ENCODE measurements around the gene CCDC30.

CCDC30 gene

DNA sequence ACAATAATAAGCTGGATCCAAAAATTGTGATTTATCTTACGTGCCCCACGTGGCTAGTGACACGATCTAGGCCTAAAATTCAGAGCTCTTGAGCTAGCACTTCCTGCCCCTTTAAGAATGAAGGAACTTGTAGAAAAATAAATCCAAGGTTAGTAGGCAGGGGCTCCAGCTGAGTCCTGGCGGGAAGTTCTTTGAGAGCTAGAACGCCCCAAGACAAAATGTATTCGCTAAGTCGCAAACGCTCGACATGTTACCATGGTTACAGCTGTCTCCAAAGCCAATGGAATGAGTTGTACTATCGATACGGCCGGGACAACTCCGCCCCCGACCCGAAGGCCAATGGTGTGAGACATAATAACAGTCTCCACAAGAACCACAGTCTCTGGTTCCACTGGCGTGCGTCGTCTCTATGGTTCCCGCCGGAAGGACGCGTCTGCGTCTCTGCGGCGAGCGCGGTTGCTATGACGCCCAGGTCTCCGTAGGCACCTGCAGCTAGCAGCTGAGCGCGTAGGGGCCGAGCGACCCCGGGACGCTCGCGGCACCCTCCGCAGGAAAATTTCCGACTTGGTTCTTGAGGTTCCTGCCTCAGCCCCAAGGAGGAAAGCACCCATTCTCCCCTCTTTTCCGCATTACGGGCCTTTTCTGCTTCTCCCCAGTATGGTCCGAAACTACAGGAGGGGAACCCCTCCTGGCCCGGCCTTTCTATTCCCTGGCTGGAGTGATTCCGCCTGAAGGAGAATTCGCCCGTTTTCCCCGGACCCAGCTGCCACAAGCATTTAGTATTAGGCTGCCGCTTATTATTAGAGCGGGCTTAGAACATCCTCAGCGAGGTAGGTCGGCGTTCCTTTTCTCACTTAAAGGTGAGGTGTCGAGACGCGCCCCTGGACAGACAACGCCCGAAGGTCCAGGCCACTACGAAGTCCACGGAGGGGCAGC, at the start of gene CCDC30:
Gene CCDC30, plus strand, starts transcription at position 459 of the 936 bp plus-strand sequence. CDS start 17,266 bp downstream, outside the sequence.
- DNase-seq, result peak; percentile 99

DNA sequence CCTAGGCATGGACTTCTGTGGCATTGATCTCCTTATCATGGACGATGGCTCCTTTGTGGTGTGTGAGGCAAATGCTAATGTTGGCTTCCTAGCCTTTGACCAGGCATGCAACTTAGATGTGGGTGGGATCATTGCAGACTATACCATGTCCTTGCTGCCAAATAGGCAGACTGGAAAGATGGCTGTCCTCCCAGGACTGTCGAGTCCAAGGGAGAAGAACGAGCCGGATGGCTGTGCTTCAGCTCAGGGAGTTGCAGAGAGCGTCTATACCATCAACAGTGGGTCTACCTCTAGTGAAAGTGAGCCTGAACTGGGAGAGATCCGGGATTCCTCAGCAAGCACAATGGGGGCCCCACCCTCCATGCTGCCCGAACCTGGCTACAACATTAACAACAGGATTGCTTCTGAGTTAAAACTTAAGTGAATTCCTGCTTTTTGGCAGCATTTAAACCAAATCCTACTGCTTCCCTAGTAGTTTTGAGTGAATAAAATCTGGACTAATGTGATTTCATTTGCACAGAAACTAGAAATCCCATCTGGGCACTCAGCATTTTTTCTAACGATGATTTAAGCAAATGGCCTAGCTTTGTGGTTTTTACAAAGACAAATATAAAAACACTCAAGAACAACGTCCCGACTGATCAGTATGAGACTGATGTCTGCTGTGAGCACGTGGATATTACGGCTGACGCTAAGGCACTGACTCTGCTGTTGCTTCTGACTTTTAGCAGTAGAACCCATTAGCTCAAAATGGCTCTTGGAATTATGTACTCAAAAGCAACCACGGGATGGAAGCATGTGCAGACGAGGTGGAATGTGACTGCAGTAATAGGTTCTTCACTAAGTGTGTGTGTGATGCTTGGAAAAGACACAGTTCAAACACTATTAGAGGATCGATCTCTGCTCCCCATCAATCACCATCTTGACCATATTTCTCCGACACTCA, 48.3 kb upstream of the CCDC30 start:
- no peak for DNase-seq

DNA sequence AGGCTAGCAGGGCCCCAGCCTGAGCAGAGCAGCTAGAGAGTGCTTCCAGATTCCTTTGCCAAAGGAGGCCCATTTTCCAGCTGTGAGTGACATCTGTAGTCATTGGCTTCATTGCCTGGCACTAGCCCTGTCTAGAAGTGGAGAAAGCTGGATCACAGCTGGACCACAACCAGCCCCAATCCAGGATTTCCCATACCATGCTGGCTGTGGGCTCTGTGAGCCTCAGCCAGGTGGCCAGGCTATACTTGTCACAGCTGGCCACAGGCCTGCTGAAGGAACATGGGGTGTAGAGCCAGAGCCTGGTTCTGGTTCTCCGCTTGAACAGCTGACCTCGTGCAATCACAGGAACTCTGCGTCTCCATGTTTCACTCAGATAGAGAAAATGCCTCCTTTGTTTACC, 45.9 kb upstream of the CCDC30 start:
- DNase-seq, result no peak

DNA sequence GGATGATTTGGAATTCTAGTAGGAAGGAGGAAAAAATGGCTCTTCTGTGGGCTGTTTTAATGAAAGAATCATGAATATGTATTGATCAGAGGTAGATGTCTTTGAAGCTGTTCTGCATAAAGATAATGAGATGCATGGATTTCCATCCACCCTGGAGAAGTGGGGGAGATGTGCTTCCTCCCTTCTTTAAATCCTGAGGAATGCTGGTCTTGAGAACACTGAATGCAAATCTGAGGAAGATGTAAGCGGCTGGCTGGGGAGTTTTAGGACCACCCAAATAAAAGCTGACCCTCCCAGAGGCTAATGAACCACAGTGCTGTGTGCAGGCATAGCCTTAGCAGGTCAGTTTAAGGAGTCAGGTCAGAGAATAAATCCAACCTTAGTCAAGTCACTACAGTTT, 44.6 kb upstream of the CCDC30 start:
- DNase-seq, result no peak

DNA sequence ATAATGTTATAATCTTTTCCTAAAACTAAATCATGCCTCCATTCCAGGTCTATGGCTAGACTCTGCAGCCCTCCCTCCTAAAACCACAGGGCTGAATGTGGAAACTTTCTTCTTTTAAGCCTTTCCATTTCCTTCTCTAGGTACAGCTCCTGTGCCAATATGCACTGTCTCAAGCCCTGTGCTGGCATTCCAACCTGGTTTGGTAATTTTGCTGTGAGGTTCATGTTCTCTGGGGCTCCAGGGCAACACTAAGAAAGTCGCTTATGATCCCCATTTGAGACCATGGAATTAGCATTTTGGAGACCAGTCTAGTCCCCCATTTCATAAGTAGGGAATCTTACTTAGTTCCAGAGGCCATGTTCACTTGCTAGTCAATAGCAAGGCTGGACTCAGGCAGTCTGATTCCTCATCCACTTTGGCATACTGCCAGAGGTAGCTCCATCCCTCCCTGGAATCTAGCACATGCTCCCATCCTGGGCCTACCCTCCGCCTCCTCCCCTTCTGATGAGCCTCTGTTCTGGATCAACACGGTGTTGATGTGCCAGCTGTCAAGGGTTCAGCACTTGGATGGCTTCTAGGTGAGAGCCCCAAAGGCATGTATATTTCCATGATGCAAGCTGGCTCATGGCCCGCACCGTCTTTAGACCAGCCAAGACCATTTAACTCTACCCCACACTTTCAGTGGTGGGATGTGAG, 43.8 kb upstream of the CCDC30 start:
- DNase-seq, result no peak

DNA sequence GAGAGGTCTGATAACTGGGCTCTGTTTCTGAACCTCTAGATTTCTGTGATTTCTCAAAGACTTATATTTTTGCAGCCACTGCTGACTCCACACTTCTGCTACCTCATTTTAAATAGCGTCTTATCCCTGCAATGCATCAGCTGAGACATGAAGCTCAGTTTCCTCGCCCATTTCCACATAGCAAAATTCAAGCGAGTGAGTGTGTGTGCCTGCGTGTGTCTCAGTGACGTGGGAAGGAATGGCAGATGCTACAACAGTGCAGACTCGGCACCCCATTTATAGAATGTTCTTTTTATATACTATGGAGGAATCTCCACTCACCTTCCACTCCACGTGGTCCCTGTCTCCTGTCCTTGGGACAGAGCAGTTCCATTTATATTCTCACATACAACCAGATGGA, 43.0 kb upstream of the CCDC30 start:
- DNase-seq, result no peak

DNA sequence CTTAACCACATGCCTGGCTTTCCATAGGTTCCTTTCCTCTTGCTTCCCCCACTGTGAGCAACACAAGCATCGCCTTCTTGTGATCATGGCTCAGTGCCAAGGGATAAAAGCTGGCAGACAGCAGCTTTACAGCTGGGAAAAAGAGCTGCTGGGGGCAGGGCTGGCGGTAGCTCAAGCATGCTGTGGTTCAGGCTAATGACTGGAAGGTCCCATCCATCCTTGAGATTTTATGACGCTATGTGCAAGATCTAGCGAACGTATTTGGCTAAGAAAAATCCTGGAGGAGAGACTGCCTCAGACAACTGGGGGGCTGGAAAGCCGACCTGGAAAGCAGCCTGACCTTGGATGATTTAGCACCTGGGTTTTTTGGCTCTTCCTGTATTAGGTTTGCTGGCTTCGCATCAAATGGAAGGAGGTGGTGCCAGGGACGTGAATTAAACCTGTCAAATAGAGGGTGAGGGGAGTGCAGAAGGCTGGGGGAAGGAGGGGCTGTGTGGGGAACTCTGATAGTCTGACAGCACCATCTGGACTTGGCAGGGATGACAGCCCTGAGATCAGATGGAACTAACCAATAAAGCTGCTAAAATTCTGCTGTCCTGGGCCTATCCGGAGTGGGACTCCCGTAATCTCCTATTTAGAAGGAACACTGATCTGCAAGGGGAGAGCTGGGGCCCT, 42.0 kb upstream of the CCDC30 start:
- DNase-seq, result no peak

DNA sequence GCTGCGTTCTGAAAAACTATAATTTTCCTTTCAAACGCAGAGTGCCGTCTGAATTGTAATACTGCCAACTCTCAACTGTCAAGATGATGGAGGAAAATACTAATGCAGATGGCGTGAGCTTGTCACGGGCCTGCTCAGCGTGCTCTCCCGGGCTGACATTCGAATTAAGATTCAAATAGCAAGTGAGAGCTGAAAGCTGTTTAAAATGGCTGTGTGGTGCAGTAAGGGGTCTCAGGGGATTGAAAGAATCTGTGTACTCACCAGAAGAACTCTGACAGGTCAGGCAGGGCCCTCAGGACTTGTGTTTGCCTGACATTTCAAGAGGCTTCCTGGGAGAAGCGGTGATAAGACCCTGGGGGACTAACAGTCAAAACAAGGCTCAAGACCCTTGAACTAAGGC, 40.3 kb upstream of the CCDC30 start:
- no peak for DNase-seq

DNA sequence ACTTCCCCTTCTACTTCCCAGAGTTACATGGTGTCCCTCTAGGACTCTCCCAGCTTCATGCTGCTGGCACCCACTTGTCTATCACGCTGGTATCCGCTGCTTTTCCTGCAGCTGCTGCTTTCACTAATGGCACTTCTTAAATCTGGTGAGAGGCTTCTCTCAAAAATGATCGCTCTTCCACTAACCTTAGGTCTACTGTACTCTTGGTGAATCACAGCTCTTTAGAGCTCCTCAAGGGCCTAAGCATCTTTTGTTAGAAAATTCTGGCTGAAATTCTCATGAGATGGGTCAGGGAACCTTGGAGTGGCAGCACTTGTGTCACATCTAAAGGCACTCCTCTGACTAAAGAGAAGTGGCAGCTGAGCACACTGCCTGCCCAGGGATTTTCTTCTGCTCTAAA, 39.4 kb upstream of the CCDC30 start:
- DNase-seq, result no peak

DNA sequence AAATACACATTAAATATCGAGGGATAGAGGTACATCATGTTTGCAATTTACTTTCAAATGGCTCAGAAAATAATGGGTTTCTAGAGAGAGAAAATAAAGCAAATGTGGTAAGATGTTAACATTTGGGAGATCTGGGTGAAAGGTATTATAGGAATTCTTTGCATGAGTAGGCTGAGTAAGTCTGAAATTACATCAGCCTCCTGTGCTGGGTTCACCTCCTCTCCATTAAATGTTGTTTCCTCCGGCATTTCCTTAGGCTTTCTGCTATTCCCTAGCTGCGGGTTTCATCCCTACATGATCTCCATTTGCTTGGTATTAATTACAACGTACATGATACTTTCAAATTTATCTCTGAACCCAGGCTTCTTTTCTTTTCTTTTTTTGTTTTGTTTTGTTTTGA, 38.9 kb upstream of the CCDC30 start:
- no peak for DNase-seq

DNA sequence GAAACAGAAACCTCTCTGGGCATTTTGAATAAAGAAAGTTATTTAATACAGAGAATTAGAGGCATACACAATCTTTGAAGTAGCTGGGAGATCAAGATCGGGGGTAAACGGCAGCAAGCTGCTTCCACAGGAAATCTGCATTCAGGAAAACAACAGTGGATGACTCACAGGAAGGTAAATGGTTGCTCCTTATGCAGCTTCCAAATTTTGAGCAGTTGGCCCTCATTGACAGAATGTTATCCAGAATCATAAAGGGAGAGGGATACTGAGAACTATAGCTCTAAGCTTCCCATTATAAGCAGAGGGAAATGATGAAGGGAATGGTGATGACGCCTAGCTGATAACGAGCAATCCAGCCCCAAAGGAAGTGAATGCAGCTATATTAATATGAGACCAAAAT, 35.8 kb upstream of the CCDC30 start:
- DNase-seq, result no peak

DNA sequence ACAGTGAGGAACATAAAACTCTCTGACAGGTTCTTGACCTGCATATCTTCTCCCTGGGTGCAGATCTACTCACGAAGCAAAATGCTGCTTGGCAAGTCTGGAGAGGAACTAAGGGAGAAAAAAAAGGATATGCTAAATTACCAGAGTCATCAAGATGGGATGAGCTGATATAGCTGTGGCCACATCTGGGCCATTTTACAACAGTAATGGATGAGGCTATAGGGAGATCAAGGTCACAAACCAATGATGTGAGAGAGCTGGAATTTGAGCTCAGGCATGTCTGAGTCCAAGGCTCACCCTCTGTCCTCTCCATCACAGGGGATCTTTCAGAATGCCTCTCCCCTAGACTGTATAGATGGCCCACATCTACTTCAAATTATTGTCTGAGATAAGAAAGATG, 33.5 kb upstream of the CCDC30 start:
- no peak for DNase-seq

DNA sequence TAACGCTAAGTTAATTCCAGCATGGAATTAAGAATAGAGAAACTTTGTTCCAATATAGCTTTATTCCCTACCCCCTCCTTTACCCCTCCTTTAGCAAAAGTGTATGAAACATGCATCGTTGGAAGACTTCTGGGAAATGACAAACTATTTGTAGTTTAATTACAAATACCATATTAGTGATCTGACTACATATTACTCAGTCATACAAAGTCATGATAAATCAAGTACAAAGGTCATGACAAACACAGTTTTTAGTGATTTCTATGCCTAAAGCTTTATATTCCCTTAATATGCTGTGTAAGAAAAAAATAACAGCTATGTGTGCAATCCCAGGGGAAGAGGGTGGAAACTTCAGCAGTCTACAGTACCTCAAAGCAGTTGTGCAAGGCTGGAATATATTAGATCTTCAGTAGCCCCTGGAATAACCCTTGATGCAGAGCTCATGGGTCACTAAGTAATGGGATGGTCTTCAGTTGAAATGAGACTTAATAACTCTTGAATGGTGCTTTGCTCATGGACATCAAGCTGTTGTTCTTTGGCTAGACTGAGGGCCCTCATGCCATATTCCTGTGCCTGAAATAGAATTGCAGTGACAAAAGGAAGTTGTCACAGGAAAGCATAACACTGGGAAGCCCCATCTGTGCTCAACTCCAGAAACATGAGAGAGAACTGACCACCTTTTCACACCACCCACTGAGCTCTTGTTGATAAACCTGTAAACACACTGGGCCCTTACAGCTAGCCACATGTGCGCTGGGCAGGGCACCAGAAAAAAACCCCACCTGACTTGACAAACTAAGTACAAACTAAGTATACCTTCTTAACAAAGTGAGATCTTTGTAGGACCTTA, 32.6 kb upstream of the CCDC30 start:
- no peak for DNase-seq

DNA sequence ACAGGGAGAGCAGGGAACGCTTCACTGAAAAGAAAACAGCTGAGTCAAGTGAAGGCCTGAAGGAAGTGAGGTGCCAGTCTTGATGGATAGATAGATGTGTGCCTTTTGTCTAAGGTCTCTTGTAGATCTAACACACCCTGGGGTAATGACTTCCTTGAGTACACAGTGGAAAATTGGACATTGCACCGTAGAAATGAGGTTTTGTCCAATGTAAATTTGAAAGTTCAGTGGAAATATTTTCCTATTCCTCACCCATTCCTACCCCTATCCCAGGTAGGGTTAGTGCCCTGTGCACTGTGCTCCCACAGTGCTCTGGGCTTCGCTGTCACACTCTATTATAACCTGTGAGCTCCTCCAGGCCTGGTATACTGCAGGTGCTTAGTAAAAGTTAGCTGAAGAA, 31.6 kb upstream of the CCDC30 start:
- no peak for DNase-seq

DNA sequence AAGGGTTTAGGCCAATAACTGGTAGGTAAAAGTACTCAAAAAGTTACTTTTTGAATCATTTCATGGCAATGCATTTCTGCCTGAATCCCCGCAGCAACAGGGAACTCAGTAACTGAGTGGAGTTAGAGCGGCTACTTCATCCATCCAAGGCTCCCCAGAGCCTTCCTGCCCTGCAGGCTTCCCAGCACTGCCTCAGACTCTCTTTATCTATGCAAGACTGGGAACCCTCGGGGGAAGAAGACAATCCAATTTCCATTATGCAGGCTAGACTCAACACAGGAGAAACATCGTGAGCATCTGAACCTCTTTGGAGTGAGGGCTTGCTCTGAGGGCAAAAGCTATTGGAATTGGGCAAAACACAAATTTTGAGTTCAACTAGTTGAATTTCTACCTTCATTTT, 30.4 kb upstream of the CCDC30 start:
- DNase-seq, result no peak

DNA sequence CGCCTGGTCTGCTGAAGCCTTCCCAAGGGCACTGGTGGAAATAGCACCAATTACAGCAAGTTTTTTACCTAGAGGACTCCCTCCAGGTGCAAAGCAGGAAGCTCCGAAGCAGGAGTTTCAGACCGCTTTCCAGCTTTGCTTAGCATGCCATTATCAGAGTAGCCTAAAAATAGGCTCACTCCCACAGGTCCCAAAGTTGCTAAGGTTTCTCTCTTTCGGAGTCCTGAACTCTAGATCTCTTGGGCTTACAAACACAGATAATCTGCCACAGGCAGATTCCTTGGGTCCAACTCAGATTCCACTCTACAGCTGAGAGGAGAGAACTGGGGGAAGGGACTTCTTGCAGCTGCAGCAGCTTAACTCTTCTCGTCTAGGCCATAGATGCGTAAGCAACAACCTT, 29.7 kb upstream of the CCDC30 start:
- DNase-seq, result no peak

DNA sequence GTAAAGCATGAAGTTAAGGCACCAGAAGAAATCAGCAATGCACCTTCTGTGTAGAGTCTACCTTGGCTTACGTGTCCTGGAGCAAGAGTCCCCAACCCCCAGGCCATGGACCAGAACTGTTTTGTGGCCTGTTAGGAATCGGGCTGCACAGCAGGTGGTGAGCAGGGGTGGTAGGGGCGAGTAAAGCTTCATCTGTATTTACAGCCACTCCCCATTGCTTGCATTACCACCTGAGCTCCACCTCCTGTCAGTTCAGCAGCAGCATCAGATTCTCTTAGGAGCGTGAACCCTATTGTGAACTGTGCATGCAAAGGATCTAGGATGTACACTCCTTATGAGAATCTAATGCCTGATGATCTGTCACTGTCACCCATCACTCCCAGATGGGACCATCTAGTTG, 28.7 kb upstream of the CCDC30 start:
- DNase-seq, result no peak

DNA sequence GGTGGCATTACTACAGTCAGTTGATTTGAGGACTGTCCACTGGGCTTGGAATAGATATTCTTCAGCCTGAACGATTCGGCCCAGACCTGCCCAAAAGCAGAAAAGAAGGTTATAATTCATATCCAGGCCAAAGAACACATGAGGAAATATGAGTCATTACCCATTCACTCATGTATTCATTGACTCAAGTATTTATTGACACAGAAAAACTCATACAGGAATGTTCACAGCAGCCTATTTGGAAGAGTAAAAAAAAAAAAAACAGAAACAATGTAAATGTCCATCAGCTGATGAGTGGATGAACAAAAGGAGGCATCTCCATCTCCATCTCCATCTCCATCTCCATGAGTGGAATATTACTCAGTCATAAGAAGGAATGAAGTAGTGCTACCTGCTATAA, 23.1 kb upstream of the CCDC30 start:
- no peak for DNase-seq

DNA sequence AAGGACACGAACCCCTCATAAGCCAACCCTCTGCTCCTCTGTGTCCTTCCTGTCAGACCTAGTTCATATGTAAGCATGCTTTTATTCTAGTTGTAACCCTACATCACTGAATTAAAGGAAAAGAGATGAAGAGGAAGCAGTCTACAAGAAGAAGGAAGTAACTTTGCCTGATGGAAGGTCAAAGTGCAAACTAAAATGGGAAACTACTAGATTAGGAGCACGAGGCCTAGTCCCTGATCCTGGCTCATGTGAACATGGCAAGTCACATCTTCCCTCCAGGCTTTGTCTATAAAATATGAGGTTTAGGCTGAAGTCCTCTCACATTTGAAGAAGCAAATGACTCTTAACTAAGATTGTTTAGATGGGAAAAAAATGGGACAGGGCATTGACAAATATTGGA, 20.4 kb upstream of the CCDC30 start:
- no peak for DNase-seq

DNA sequence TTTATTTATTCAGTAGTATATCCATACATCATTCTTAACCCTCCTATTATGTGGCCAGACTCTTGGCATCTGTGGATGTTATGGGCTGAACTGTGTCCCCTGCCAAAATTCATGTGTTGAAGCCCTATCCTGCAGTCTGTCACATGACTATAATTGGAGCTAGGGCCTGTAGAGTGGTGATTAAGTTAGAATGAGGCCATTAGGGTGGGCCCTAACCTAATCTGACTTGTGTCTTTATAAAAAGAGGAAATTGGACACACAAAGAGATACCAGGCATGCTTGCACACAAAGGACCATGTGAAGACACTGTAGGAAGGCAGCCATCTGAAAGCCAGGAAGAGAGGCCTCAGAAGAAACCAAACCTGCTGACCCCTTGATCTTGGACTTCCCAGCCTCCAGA, 13.8 kb upstream of the CCDC30 start:
- no peak for DNase-seq

DNA sequence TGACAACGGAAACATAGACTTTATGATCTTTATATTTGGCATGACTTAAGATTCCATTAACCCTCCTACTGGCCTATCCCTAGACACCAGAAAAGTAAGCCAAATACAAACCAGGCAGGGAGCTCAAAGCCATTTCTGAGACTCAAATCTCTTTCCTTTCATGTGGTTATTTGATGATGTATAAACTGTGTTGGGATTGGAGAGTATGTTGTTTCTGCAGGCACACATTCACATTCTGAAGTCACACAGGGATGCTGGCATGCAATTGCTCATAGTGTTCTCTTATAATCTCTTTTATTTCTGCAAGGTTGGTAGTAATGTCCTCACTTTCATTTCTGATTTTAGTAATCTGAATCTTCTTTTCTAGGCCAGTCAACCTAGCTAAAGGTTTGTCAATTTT, 13.0 kb upstream of the CCDC30 start:
- DNase-seq, result no peak

DNA sequence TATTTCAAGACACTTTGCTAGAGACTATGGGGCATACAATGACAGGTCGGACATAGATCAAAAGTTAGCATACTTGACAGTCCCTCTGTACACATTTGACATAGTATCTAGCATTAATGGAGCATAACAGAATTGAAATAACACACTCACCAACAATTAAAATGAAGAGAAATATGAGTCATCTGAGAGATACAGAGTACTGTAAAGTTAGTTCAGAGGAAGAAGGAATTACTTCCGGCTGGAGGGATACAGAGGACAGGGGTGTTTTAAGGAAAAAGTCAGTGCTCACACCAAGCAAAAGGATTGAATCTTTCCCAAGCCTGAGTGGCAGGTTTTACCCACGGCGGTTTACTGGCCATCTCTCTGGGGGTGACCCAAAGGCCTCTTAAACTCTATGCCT, 9.7 kb upstream of the CCDC30 start:
- no peak for DNase-seq

Data from CD4-positive, alpha-beta T cell treated with Interleukin-21 for 1 hour (primary cell).